ENCODE results near the gene GLCCI1. TPM values are rescaled to one million over a fixed set of nuclear protein-coding genes. Genes with fewer than 3 reads are reported as not detected.

Gene GLCCI1
- total and polyA plus RNA-seq, 10 donors = 9.1 to 53.2 (median 42.6) TPM

- peak overlapping the region; percentile 42 to 86 (median 66) for H3K27ac ChIP-seq
- WGBS, 5 donors = 68 to 70% (median 69%) methylated on average over 5 of the region's 5 CpGs
Observed at GRCh38 chr7:8131694-8132605, 163.4 kb downstream of the GLCCI1 start.

GRCh38 chr7:8133188-8133848 is 164.7 kb downstream of the GLCCI1 start:
- intact Hi-C loops (cut with DNase I; ENCODE audit: low total_unique reads) = no loop called here
- Histone ChIP-seq H3K4me3 (no peak overlapping the region), H3K36me3 (no peaks in the 10 kb centered on the region), H3K27me3 (replicated peaks in 1 of 7) (no peaks in the 10 kb centered on the region), H3K4me1 (peaks cover 0 to 62% (median 32%) of the 10 kb centered on the region in 6 donors), H3K27ac (peak overlapping the region in 6 of 8 donors; percentile 3 to 86 (median 68)), H3K9me3 (no peaks in the 10 kb centered on the region)
- 84 to 91% (median 88%) methylated on average over 2 of the region's 2 CpGs for WGBS, 5 donors
- no peak for DNase-seq
- TF ChIP-seq POLR2AphosphoS5 (IDR thresholded peaks at IDR 0.05) (no peak), CTCF (IDR thresholded peaks at IDR 0.05 in 8 of 11, conservative IDR thresholded peaks at IDR 0.05 in 3 of 11) (no peak), POLR2A (IDR thresholded peaks at IDR 0.05) (no peak)

More at GRCh38 chr7:8131694-8132605, 163.4 kb downstream of the GLCCI1 start:
- TF ChIP-seq CTCF (IDR thresholded peaks at IDR 0.05 in 8 of 11, conservative IDR thresholded peaks at IDR 0.05 in 3 of 11) (no peak), POLR2AphosphoS5 (IDR thresholded peaks at IDR 0.05) (peak in 1 of 3 donors; percentile 23), POLR2A (IDR thresholded peaks at IDR 0.05) (no peak)
- no peaks in the 10 kb centered on the region for H3K27me3 ChIP-seq (replicated peaks in 1 of 7)
- H3K4me1 ChIP-seq = peaks cover 0 to 76% (median 41%) of the 10 kb centered on the region in 6 donors
- peak overlapping the region in 1 of 8 donors; percentile 36 for H3K4me3 ChIP-seq
- DNase-seq = no peak
- intact Hi-C loops (cut with DNase I; ENCODE audit: low total_unique reads) = no loop called here
- no peaks in the 10 kb centered on the region for H3K36me3 ChIP-seq
- no peaks in the 10 kb centered on the region for H3K9me3 ChIP-seq

- H3K4me3 ChIP-seq = no peak overlapping the region
- H3K27me3 ChIP-seq (replicated peaks in 1 of 7) = no peaks in the 10 kb centered on the region
- intact Hi-C loops (cut with DNase I; ENCODE audit: low total_unique reads) = no loop called here
- WGBS, 5 donors = 52 to 66% (median 62%) methylated on average over 10 of the region's 10 CpGs
- H3K9me3 ChIP-seq = no peaks in the 10 kb centered on the region
- H3K4me1 ChIP-seq = peaks cover 0 to 54% (median 25%) of the 10 kb centered on the region in 6 donors
- H3K27ac ChIP-seq = peak overlapping the region; percentile 3 to 86 (median 56)
- DNase-seq = no peak
- no peaks in the 10 kb centered on the region for H3K36me3 ChIP-seq
- TF ChIP-seq CTCF (IDR thresholded peaks at IDR 0.05 in 8 of 11, conservative IDR thresholded peaks at IDR 0.05 in 3 of 11) (no peak), POLR2AphosphoS5 (IDR thresholded peaks at IDR 0.05) (no peak), POLR2A (IDR thresholded peaks at IDR 0.05) (no peak)
Observed at GRCh38 chr7:8134089-8134733, 165.6 kb downstream of the GLCCI1 start.

All from spleen (tissue), 11 donors.